SJCRH30 (cell line): Measurements from ENCODE around the gene LPAR2. TPM values are rescaled to one million over a fixed set of nuclear protein-coding genes. Genes with fewer than 3 reads are reported as not detected.
"Not testable (repeated sequence)": the region's sequence is repeated elsewhere in the genome, so short reads cannot be mapped to it uniquely, and the experiment has no call there.

Experiments used
- DNase-seq, 2 experiments: peaks; one replicate each; pipeline ENCODE4 v3.0.0-alpha.2; 2015 to 2020
- H3K27ac ChIP-seq: fragments of 250-450 bp; sonication (Bioruptor Pico); 2 replicates; pipeline ENCODE4 v1.5.1; 2020; ENCODE audit warnings: mild to moderate bottlenecking, moderate library complexity
- H3K27me3 ChIP-seq: fragments of 250-450 bp; sonication (Bioruptor Pico); 2 replicates; pipeline ENCODE4 v1.5.1; 2020; ENCODE audit warnings: mild to moderate bottlenecking, moderate library complexity
- H3K36me3 ChIP-seq: fragments of 250-450 bp; sonication (Bioruptor Pico); 2 replicates; pipeline ENCODE4 v1.5.1; 2020; ENCODE audit warnings: mild to moderate bottlenecking, moderate library complexity
- H3K4me1 ChIP-seq: fragments of 250-450 bp; sonication (Bioruptor Pico); 2 replicates; pipeline ENCODE4 v1.5.1; 2020; ENCODE audit warnings: mild to moderate bottlenecking, moderate library complexity
- H3K4me3 ChIP-seq: fragments of 250-450 bp; sonication (Bioruptor Pico); 2 replicates; pipeline ENCODE4 v1.5.1; 2020; ENCODE audit warnings: mild to moderate bottlenecking, moderate library complexity
- H3K9me3 ChIP-seq: fragments of 250-450 bp; sonication (Bioruptor Pico); replicated peaks from 2 replicates; pipeline ENCODE4 v1.5.1; 2020; ENCODE audit warnings: mild to moderate bottlenecking, moderate library complexity
- total RNA-seq: library from RNA; depleted of rRNA; stranded (reverse); fragments of >200 nt; shearing (Covaris generic); gene quantifications from 2 replicates; pipeline ENCODE4 v1.2.3, GENCODE V29; 2014; rRNA removed

The LPAR2 gene
- total RNA-seq: 1.5 and 1.9 TPM in 2 replicates

DNA sequence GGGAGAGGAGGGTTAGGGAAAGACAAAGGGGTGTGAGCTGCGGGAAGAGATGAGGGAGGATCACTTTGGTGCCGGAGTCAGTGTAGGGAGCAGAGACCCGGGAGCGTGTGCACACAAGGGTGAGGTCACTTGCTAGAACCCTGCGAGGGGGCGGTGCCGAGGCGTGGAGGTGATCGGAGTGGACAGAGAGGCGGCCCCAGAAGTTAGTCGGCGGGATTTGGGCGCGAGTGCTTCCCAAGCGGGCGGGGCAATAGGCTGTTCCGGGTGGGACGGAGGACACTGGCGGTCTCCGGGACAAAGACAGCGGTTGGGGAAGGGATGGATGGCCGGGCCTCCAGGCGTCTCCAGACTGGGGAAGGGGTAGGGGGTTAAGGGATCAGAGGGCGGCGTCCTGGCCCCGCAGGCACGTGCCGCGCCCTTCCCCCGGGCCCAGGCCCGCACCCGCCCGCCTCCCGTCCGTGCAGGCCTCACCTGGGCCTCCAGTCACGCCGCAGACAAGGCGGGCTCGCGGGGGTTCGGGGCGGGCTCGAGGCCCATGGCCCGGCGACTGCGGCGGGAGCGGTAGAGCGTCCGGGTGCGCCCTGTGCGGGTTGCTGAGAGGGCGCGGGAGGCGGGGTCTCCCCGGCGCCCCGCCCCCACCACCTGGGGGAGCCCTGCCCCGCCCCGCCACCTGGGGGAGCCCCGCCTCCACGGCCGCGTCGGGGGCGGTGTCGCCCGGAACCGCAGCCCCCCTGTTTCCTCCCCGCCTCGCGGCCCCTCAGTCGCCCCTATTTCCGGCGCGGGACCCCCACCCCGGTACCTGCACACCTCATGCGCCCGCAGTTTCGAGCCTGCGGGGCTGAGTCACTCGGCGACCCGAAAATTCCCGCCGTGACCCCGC, at the start of gene LPAR2:
Gene LPAR2, minus strand, starts transcription at position 600 of the 880 bp plus-strand sequence. CDS start 945 bp downstream, outside the sequence.
- H3K36me3 ChIP-seq: no peaks in the 10 kb centered on the region
- H3K9me3 ChIP-seq: no peaks in the 10 kb centered on the region
- H3K27me3 ChIP-seq: no peaks in the 10 kb centered on the region
- no peak for DNase-seq
- no peak within 1 kb of the TSS for H3K27ac ChIP-seq
- no peaks in the 10 kb centered on the region for H3K4me1 ChIP-seq
- H3K4me3 ChIP-seq: no peak within 1 kb of the TSS

DNA sequence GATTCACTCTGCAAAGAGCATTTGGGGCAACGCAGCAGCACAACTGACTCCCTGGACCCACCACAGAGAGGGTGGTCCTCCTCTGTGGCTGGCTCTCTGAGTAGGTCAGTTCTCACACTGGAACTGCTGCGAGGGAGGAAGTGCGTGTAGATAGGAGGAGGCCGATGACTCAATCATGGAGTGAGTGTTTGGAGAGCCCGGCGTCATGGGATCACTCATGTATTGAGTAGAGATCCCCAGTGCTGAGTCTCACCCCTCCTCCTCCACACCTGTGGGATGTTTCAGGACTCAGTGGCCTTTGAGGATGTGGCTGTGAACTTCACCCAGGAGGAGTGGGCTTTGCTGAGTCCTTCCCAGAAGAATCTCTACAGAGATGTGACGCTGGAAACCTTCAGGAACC, 49.6 kb upstream of the LPAR2 start:
- DNase-seq: no peak
- H3K27me3 ChIP-seq: no peaks in the 10 kb centered on the region
- H3K4me1 ChIP-seq: no peaks in the 10 kb centered on the region
- H3K27ac ChIP-seq: no peak overlapping the region
- peaks cover 63% of the 10 kb centered on the region for H3K36me3 ChIP-seq
- H3K4me3 ChIP-seq: no peak overlapping the region
- peaks cover 15% of the 10 kb centered on the region for H3K9me3 ChIP-seq

DNA sequence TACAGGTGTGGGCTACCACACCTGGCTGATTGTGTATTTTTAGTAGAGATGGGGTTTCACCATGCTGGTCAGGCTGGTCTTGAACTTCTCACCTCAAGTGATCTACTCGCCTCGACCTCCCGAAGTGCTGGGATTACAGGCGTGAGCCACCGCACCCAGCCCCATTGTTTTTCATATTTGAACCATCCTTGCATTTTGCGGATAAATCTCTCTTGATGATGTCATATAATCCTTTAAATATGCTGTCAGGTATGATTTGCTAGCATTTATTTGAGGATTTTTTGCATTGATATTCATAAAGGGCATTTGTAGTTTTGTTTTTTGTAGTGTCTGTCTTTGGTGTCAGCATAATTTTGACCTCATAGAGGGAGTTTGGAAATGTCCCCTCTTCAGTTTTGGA, 46.3 kb upstream of the LPAR2 start:
- Histone ChIP-seq H3K36me3 (peaks cover 45% of the 10 kb centered on the region), H3K27ac (no peak overlapping the region), H3K4me1 (peaks cover 3% of the 10 kb centered on the region; the same call in 1 of the 2 replicates), H3K27me3 (no peaks in the 10 kb centered on the region), H3K4me3 (no peak overlapping the region), H3K9me3 (peaks cover 9% of the 10 kb centered on the region)
- no peak for DNase-seq

DNA sequence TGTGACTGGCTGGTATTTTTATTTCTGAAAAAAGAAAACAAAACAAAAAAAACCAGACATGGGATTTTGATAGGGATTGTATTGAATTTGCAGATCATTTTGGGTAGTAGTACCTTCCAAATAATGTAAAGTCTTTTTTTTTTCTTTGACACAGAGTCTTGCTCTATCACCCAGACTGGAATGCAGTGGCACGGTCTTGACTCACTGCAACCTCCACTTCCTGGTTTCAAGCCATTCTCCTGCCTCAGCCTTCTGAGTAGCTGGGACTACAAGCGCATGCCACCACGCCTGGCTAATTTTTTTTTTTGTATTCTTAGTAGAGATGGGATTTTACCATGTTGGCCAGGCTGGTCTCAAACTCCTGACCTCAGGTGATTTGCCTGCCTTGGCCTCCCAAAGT, 44.8 kb upstream of the LPAR2 start:
- H3K27me3 ChIP-seq: no peaks in the 10 kb centered on the region
- peaks cover 31% of the 10 kb centered on the region for H3K36me3 ChIP-seq
- H3K4me1 ChIP-seq: peaks cover 3% of the 10 kb centered on the region; the same call in 1 of the 2 replicates
- DNase-seq: no peak
- no peak overlapping the region for H3K4me3 ChIP-seq
- H3K27ac ChIP-seq: no peak overlapping the region
- H3K9me3 ChIP-seq: peaks cover 6% of the 10 kb centered on the region

DNA sequence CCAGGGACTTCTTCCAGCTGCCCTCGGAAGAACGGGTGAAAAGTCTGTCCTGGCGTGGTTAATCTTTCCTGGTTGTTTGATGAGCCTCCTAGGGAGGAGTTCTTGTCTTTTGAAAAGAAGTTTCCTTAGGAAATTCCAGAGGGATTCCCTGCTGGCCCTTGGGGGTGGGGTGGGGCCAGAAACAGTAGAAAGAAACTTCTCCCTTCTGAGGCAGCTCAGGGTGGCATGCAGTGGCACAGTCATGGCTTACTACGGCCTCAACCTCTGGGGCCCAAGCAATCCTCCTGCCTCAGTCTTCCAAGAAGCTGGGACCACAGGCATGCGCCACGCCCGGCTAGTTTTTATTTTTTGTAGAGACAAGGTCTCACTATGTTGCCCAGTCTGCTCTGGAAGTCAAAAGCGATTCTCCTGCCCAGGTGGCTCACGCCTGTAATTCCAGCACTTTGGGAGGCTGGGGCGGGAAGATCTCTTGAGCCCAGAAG, 42.1 kb upstream of the LPAR2 start:
- no peaks in the 10 kb centered on the region; the same call in 1 of the 2 replicates for H3K9me3 ChIP-seq
- H3K4me1 ChIP-seq: peaks cover 3% of the 10 kb centered on the region; the same call in 1 of the 2 replicates
- no peak for DNase-seq
- no peak overlapping the region for H3K4me3 ChIP-seq
- no peaks in the 10 kb centered on the region for H3K27me3 ChIP-seq
- peaks cover 9% of the 10 kb centered on the region for H3K36me3 ChIP-seq
- no peak overlapping the region for H3K27ac ChIP-seq

DNA sequence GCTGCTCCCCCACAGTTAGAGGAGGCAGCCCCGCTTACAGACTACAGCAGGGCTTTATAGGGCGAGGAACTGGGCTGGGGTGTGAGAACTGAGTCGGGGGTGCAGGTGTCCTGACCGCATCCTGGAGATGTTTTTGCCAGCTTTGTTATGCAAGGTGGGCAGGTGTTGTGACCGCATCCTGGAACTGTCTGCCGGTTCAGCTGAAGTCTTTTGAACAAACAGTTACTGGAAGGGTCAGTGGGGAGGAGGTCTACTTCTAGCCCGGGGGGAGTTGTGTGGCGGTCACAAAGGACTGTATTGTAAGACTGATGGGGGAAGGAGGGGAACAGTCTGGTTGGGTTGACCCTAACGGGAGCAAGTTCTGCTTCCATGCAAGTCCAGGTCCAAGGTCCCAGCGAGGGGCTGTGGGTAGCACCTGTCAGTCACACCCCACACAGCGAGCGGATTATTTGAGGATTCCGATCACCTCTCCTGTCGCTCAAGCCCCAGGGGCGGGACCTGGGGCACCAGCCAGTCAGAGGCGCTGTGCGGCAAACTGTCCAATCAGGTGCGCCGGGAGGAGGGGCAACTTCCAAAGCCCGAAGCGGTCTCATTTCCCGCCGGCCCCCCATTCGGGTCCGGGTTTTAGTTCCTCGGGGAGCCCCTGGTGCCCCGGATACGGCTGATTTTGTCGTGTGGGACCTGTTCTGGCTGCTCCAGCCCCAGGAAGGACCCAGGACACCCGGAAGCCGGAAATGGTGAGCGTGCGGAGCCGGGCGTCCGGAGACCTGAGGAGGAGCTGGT, 40.4 kb upstream of the LPAR2 start, which contains the start of gene ZNF101:
Gene ZNF101, plus strand, starts transcription at position 610 of the 783 bp plus-strand sequence. Its CDS starts 125 bp downstream, at position 735.
- peak; percentile 96 to 97 for DNase-seq
- Histone ChIP-seq H3K27ac (peak within 1 kb of the TSS; percentile 71), H3K9me3 (no peaks in the 10 kb centered on the region; the same call in 1 of the 2 replicates), H3K4me3 (peak within 1 kb of the TSS; percentile 79), H3K4me1 (peaks cover 3% of the 10 kb centered on the region; the same call in 1 of the 2 replicates), H3K27me3 (no peaks in the 10 kb centered on the region), H3K36me3 (no peaks in the 10 kb centered on the region; the same call in 1 of the 2 replicates)

DNA sequence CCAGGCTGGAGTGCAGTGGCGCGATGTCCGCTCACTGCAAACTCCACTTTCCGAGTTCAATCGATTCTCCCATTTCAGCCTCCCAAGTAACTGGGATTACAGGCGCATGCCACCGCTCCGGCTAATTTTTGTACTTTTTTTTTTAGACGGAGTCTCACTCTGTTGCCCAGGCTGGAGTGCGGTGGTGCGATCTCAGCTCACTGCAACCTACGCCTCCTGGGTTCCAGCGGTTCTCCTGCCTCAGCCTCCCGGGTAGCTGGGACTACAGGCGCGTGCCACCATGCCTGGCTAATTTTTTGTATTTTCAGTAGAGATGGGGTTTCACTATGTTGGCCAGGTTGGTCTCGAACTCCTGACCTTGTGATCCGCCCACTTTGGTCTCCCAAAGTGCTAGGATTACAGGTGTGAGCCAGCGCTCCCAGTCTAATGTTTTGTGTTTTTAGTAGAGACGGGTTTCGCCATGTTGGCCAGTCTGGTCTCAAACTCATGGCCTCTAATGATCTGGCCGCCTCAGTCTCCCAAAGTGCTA, 37.5 kb upstream of the LPAR2 start:
- DNase-seq, H3K4me3 ChIP-seq, H3K9me3 ChIP-seq, H3K4me1 ChIP-seq, H3K27ac ChIP-seq, H3K36me3 ChIP-seq, H3K27me3 ChIP-seq: not testable (repeated sequence)

DNA sequence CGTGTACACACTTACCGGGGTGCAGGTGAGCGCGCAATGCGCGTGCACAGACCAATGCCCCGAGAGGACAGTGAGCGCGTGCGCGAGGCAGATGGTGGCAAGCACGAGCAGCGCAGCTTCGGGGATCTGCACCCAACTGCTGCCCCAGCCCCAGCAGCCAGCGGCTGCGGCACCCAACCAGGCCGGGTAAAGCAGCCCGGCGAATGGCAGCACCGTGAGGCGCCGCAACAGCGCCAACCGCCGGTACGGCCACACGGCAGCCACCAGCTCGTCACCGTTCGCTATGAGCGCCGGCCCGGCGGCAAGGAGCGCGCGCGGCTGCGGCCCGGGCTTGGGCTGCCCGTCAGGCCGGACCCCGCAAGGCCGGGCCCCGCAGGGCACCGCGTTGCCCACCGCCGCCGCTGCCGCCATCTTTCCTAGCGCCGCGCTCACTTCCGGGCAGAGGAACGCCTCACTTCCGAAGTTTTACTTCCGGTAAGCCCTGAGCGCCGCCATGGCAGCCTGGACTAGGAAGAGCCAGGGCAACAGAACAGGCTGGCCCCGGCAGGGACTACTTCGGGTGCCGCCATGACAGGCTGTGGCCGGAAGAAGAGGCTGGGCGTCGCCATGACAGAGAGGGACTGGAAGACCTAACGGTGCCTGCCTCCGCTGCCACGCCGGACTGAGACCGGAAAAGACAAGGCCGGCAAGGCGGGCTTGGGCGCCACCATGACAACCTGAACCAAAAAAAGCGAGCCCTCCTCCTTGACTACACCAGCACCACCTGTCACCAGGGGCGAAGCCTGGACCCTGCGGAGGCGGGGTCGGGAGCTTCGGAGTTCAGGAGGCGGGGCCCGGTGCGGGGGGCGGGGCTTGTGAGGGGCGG, 35.5 kb upstream of the LPAR2 start, which contains the start of gene ATP13A1:
Gene ATP13A1, minus strand, starts transcription at position 421 of the 865 bp plus-strand sequence. Its CDS starts 10 bp downstream, at position 411.
- Histone ChIP-seq H3K4me3 (peak within 1 kb of the TSS; percentile 79), H3K4me1 (peaks cover 3% of the 10 kb centered on the region; the same call in 1 of the 2 replicates), H3K36me3 (peaks cover 17% of the 10 kb centered on the region), H3K9me3 (no peaks in the 10 kb centered on the region), H3K27me3 (no peaks in the 10 kb centered on the region), H3K27ac (peak within 1 kb of the TSS; percentile 61)
- peak; percentile 97 to 98 for DNase-seq

DNA sequence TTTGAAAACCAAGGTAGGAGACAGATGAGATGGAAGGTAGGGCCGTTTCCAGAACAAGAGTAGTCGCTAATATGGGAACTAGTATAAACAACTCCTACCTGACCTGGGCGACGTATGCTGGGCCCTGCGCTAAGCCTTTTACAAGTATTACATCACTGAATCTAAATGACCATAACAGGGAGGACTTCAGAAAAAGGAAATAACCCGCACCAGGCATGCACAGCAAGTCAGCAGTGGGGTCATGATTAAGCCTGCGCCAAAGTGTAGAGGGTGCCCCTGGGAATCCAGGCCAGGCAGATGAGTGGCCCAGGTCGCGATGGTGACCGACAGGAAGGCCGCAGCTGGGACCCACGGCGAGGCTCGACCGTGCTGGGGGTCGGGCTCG, 34.8 kb upstream of the LPAR2 start:
- peak overlapping the region; percentile 61 for H3K27ac ChIP-seq
- H3K9me3 ChIP-seq: no peaks in the 10 kb centered on the region
- no peaks in the 10 kb centered on the region for H3K27me3 ChIP-seq
- DNase-seq: no peak
- H3K4me1 ChIP-seq: peaks cover 3% of the 10 kb centered on the region; the same call in 1 of the 2 replicates
- peaks cover 21% of the 10 kb centered on the region for H3K36me3 ChIP-seq
- H3K4me3 ChIP-seq: peak overlapping the region; percentile 79

DNA sequence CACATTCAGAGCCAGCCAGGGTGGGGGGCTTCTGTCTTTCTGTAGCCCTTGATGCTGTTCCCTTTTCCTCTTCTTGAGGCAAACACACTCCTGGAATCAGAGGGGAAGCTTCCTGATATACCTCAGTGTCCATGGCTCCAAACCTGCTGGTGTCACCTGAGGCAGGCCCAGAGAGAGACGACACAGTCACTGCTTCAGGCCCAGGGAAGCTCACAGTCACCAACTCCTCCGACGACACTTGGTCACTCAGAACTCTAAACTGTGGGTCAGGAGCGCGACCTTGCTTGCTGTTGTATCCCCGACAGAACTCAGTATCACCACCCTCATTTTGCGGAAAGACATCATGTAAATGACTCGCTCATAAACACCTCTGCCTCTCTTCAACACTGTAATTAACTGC, 34.3 kb upstream of the LPAR2 start:
- H3K27ac ChIP-seq: peak overlapping the region; percentile 61
- no peak for DNase-seq

DNA sequence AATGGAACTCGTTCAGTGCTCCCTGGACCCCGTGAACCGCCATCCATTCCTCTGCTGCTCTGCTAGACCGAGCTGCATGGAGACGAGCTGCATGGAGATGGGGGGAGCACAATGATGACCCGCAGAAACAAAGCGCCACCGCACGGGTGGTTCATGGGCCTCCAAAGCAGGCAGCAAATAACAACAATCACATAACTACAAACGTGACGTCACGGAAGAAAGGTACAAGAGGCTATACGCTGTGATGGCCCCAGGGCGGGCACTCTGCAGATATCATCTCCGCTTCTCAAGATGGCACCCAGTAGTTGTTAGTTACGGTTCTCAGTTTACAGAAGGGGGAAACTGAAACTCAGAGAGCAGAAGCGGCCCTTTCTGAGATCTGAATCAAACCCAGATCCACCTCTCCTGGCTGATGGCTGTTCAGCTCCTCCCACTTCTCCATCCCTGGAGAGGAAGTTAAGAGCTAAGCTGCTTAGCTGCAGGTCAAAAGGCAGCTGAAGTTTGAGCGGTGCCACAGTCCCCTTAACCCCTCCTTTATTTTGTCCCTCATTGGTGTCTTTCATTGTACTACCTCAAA, 33.7 kb upstream of the LPAR2 start:
- peak; percentile 43 to 67 for DNase-seq
- H3K4me3 ChIP-seq: peak overlapping the region; percentile 79; the same call in 1 of the 2 replicates
- H3K27me3 ChIP-seq: no peaks in the 10 kb centered on the region
- H3K4me1 ChIP-seq: peaks cover 3% of the 10 kb centered on the region; the same call in 1 of the 2 replicates
- peak overlapping the region; percentile 61 for H3K27ac ChIP-seq
- H3K9me3 ChIP-seq: no peaks in the 10 kb centered on the region
- peaks cover 31% of the 10 kb centered on the region for H3K36me3 ChIP-seq

More for the DNA sequence above, 34.3 kb upstream of the LPAR2 start:
- peak overlapping the region; percentile 79 for H3K4me3 ChIP-seq
- peaks cover 3% of the 10 kb centered on the region; the same call in 1 of the 2 replicates for H3K4me1 ChIP-seq
- peaks cover 26% of the 10 kb centered on the region for H3K36me3 ChIP-seq
- no peaks in the 10 kb centered on the region for H3K9me3 ChIP-seq
- no peaks in the 10 kb centered on the region for H3K27me3 ChIP-seq

DNA sequence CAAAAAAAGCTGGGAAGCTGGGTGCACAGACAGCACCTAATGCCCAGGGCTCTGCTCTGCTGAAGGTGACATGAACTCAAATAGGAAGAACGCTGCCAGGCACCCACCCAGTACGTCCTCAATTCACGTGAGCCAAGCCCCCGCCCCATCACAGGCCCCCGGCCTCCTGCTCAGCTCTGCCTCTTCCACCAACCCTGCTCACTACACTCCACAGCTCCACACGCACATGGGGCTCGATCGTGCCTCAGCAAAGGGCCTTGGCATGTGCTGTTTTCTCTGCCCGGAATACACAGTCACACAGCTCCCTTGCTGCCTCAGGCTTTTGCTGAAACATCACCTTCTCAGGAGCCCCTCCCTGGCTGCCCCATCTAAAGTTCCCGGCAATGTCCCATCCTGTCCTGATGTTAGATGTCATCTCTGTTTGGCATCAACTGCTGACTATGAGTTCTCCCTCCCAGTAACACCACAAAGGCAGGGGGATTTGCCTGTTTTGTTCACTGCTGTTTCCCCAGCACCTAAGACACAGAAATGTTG, 33.2 kb upstream of the LPAR2 start:
- Histone ChIP-seq H3K27me3 (no peaks in the 10 kb centered on the region), H3K27ac (peak overlapping the region; percentile 36), H3K9me3 (no peaks in the 10 kb centered on the region), H3K36me3 (peaks cover 37% of the 10 kb centered on the region), H3K4me1 (peaks cover 3% of the 10 kb centered on the region; the same call in 1 of the 2 replicates), H3K4me3 (peak overlapping the region; percentile 79; the same call in 1 of the 2 replicates)
- DNase-seq: no peak
